Activated CD4-positive, CD25-positive, alpha-beta regulatory T cell treated with anti-CD3 and anti-CD28 coated beads, Interleukin-2, amount 50 U/mL, for 72 hours (primary cell): ENCODE measurements around the gene TWIST2.

ENCODE experiments used
- DNase-seq: peaks from one replicate; pipeline ENCODE4 v3.0.0; 2021

The TWIST2 gene

DNA sequence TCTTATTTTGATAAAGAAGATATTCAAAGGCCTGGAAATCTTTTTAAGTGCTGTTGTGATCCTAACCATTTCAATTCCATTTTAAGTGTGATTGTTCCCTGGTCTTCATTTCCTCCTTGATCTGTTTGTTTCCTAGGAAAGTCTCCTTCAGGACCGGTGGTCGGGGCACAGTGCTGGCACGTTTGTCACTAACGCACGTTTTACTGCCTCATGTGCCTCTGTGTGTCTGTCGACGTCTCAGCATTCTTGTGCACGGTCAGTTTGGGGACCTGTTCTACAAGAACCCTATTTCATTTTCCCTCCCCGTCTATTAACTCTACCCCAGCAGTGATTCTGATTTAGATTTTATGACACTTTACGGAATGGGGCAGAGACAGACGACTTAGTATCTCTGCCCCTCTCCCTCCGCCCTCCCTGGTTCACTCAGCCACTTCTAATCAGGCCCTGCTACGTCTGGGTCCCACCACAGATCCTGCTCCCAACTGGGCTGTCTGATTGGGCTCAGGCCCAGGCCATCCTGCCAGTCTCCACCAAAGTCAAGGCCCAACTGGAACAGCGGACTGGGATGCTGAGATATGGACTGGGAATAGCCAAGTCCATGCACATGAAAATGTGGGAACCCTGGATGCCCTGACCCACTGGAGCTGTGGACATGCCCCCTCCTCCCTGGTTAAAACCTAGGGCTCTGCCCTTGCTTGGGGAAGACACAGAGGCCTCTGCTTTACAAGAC lies 95.6 kb downstream of the TWIST2 start:
- no peak for DNase-seq

DNA sequence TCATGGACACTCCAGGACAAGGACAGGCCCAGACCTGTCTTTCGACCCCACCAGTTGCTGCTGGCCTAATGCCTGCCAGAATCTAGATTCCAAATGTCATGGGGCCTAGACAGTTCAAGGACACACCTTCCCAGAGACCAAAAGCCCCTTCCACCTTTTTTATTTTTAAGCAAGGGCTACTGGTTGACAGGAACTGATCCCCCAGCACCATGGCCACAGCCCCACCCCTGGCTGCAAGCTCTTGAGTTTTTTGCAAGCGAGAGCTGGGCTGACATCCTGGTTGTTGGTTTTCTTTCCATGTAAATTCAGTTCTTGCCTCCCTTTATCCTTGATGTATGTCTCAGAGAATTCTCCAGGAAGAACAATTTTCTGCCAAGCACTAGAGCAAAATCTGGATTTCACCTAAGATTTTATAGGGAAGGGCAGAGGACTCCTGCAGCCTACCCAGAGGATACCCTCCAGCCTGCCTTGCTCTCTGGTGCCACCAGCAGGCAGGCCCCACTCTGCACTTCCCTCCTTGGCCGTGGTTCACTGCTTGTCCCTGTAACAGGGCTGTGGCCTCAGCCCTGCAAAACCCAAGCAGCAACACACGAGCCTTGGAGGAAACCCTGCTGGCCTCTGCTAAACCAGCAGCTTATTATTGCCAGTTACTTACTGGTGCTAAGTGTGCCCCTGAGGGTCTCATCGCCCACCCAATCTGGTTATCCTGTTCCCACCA lies 97.7 kb downstream of the TWIST2 start:
- DNase-seq = no peak

DNA sequence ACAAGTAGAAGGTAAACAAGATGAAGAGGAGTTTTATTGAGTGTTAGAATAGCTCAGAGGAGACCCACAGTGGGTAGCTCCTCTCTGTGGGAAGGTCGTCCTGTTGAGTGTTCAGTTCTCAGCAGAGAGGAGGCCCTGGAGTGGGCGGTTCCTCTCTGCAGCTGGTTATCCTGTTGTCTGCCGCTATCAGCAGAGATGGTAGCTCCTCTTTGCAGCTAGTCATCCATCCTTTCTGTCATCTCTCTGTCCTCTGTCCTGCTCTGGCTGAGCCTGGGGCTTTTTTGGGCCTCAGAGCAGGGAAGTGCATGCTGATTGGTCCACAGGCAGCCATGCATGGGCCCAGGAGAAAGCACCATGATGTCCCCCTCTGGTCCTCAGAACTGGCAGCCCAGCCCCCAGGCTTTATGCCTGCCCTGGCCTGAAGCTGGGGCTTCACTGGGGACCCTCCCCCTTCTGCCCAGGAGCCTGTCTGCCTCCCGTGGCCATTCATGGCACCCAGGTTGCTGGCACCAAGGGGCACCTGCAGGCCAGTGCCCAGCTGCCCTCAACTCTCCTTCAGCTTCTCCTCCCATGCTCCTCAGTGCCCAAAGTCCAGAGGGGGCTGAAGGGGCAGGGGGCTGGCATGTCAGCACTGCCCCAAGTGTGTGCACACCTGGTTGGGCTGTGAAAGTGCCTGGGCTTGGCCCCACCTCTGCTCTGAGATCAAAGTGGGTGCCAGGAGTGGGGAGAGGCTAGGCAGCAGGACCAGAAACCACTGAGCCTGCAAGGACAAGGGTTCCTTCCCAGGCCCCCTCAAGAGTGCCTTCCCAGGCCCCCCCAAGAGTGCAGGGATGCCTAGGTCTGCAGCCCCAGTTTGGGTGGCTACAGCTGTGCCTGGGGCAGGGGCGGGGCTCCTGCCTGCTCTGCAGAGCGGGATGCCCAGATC lies 98.7 kb downstream of the TWIST2 start:
- no peak for DNase-seq

DNA sequence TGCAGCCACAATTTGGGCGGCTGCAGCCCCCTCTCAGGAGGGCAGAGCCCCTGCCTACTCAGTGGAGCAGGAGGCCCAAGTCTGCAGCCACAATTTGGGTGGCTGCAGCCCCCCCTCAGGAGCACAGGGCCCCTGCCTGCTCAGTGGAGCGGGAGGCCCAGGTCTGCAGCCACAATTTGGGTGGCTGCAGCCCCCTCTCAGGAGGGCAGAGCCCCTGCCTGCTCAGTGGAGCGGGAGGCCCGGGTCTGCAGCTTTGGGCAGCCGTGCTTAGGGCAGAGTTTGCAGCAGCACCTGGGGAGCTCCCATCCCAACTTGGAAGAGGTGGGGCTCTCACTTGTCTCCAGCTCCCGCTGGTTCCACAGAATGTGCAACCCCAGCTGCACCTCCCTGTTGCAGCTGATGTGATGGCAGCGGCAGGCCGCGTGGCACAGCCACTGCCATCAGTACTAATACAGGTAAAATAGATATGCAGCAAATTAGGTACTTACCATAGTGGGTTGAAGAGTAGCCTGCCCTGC lies 99.4 kb downstream of the TWIST2 start:
- no peak for DNase-seq

DNA sequence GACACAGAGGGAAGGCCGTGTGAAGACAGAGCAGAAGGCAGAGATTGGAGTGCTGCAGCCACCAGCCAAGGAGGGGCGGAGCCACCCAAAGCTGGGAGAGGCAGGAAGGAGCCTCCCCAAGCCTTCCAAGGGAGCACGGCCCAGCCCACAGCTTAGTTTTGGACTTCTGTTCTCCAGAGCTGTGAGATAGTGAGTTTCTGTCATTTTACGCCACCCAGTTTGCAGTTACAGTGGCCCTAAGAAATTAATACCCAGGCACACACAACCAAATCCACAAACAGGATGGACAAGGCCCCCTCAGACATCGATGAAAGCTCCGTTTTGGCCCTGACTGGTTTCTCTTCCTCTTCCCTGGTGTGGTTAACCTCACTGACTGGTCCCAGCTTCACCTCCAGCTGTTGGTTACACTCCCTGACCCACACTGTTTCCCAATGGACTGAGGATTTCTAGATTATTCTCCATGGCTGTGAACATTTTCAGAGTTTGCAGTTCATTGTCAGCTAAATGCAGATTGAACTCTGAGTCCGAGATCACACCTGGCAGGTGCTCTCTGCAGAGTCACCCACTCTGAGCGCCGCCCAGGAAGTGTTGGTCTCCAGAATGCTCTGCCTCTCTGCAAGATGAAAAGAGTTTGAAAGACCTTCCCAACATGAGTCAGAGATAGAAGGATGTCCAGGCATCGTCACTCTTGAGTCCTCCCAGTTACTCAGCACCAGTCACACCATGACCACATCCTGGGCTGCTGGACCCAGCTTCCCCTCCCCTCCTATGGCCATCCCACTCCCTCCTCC lies 100.2 kb downstream of the TWIST2 start:
- DNase-seq = no peak

DNA sequence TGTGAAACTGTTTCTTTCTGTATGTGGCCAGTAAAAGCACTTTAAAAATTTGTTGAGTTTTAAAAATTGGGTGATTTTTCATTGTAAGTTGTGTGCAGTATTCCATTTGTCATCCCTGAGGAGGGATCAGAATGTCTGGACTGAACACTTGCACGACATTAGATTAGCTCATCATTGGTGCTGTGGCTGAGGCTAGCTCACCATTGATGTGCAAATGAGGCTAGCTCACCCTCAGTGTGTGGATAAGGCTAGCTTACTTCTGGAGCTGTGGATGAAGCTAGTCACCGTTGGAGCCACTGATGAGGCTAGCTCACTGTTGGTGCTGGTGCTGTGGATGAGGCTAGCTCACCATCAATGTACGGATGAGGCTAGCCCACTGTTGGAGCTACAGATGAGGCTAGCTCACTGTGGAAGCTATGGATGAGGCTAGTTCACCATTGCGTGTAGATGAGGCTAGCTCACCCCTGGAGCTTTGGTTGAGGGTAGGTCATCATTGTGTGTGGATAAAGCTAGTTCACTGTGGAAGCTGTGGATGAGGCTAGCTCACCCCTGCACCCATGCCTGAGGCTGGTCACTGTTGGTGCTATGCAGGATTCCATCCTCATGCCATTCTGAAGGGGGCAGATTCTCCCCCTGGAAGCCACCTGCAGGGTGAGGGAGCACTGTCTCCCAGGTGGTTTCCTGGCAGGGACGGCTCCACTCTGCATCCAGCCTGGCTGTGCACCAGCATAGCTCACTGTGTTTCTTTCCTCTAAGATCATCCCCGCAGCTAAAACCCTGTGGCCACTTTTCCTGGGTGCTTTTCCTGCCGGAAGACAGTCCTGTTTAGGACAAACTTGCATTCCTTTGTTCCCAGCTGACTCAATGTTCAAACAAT lies 101.1 kb downstream of the TWIST2 start:
- DNase-seq = no peak

DNA sequence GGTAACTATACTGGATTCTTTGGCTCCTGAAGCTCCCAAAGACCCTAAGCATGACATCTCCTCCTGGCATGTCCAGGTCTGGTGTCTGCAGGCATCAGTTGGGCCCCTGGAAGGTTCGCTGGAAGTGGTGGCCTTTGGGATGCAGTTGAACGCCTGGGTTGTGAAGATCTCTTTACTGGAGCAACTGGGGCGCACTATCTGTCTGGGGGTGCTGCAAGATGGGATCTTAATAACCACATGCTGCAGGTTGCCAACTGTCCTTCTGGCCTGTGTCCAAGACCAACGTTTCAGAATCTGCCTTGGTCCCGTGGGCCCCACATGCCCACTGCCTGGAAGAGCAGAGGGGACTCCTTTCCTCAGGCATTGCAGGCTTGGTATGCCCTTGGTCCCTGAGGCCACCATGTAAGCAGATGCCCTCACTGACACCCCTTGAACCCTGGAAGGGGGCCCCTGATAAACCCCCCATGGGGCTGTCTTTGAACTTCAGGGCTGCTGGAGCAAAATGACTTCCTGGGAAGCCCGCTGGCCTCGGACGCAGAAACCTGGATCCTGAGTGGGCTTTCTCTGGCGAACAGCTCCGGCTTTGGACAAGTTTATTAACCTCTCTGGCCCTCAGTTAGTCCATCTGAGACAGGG lies 101.9 kb downstream of the TWIST2 start:
- DNase-seq = no peak

DNA sequence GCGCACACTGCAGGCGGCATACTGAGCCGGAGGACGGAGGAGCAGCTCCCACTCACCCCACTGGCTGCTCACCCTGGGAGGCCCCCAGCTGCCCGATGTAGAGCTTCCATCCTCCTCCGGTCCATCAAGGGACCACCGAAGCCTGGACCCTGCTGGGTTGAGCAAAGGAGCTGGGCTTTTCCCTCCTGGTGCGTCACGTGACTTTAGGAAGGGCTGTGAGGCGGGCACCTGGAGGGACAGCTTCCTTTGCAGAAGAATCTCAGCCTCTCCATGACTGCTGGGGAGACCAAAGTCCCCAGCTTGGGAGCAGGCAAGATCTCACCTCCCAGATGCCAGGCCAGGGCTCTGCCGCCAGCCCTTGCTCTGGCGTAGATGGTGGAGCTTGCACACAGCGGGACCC lies 102.7 kb downstream of the TWIST2 start:
- no peak for DNase-seq

DNA sequence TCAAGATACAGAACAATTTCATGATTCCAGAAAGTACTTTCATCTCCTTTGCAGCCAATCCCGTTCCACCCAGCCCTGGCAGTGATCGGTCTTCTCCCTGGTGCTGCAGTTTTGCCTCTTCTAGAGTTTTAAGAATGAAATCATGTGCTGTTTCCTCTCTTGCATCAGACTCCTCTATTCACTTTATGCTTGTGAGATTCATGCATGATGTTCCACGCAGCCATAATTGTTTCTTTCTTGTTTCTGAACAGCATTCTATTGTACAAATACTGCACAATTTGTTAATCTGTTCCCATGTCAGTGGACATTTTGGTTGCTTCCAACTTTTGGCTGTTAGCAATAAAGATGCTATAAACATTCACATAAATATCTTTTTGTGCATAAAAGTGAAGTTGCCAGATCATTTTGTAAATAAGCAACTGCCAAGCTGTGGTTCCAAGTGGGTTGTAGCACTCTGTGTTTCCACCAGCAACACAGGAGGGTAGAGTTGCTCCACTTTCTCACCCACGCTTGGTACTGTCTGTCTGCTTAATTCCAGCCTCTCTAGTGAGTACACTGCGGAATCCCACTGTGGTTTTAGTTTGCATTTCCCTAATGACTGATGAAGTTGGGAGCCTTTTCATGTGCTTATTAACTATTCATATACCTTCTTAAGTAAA lies 104.5 kb downstream of the TWIST2 start:
- no peak for DNase-seq

DNA sequence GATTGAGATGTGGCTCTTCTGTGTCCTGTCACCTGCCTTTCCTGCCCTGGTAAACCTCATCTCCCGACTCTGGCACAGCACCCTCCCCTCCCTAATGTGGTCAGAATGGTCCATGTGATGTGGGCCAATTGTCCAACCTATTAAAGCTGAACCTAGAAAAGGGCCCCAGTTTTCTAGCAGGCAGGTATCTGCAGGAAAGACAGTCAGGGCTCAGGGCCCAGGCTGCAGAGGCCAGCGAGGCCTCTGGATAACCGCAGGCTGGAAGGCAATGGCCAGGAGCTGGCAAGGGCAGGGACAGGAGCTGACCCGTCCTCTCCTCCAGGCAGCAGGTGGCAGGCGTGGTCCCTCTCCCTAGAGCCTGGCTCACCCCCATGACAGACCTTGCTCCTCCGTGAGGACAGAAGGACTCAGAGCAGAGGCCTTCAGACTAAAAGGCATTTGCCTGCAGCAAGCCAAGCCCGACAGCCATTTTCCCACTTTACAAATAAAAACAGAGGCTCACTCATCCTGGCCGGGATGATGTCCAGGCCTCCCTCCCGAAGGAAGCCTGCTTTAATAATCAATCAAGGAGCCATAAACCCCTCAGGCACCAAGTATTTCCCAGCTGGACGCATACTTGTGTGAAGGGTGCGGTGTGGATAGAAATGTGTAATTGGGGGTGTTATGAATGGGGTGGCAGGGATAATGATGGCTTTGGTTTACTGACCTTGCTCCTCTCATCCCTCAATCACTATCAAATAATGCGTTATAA lies 107.1 kb downstream of the TWIST2 start:
- DNase-seq = no peak

DNA sequence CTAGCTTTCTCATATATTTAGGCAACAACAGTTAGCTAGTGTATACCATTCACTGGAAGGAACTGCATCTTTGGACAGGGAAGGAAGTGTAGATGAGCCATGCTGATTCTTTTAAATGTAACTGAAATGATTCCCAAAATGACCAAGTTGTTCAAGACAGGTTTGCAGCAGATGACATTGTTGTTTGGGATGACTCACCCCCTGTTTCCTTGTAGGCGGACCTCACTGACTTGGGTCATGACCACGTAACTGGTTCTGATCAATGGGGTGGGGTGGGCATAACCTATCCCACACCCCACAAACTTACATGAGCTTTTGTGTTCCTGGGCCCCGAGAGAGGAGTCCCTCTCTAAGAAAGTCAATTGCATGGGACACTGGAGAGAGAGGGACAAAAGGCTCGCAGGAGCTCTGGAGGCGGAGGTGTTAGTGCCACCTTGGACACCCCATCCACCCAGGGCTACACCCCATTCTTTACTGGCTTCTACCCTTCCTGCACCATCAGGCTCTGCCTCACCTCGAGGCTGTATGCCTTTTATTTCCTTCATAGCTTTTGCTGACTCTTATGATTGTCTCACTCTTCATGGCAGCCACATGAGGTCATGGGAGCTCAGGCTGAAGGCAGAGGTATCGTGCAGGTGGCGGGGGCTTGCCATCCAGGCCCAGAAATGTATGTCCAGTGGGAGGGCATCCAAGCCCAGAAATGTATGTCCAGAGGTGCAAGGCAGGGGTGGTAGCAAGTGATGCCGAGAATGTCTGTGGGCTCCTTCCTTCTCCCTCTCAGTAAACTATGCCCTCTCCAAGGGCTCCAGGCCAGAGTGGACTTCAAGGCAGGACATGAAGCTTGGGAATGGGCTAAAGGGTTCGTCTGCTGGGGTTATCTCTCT lies 108.0 kb downstream of the TWIST2 start:
- DNase-seq = no peak

DNA sequence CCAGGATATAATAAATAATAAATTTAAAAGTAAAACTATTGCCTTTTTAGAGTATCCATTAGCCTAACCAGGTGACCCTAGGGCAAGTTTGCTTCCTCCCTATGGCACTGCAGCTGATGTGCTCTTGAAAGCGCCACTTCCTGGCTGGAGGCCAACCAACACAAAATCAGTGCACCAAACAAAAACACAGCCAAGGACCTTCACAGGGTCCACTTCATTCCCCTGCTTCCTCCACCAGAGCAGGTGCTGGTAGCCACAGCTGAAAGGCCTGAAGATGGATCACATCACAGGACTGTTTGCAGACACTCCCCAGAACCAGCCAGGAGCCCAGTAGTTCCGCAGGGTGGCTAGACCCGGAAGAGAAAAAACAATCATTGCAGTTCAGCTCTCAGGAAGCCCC lies 108.8 kb downstream of the TWIST2 start:
- no peak for DNase-seq
